Neural progenitor cell (in vitro differentiated cells): ENCODE measurements around the gene PHLDB2. TPM values are rescaled to one million over a fixed set of nuclear protein-coding genes. Genes with fewer than 3 reads are reported as not detected.

Experiments
- DNase-seq: peaks from one replicate; pipeline ENCODE4 v3.0.0-alpha.2; 2016; ENCODE audit warnings: low spot score
- H2AFZ ChIP-seq: fragments of 200-600 bp; sonication (generic); replicated peaks from 2 replicates; pipeline ENCODE4 v1.6.1; 2016; ENCODE audit warnings: antibody characterized with exemption
- H3F3A ChIP-seq: fragments of 200-600 bp; sonication (generic); 2 replicates; pipeline ENCODE4 v1.6.1; 2016; ENCODE audit warnings: antibody characterized with exemption, low read depth
- H3K27ac ChIP-seq: fragments of 200-600 bp; sonication (generic); 2 replicates; pipeline ENCODE4 v1.5.1; 2016; ENCODE audit warnings: mild to moderate bottlenecking
- H3K27me3 ChIP-seq: fragments of 200-600 bp; sonication (generic); 2 replicates; pipeline ENCODE4 v1.6.1; 2016; ENCODE audit warnings: mild to moderate bottlenecking, moderate library complexity
- H3K36me3 ChIP-seq: fragments of 200-600 bp; sonication (generic); 2 replicates; pipeline ENCODE4 v1.5.1; 2016
- H3K4me1 ChIP-seq: fragments of 200-600 bp; sonication (generic); 2 replicates; pipeline ENCODE4 v1.6.1; 2016; ENCODE audit warnings: mixed run types
- H3K4me2 ChIP-seq: fragments of 200-600 bp; sonication (generic); 2 replicates; pipeline ENCODE4 v1.6.1; 2016
- H3K4me3 ChIP-seq: fragments of 200-600 bp; sonication (generic); 2 replicates; pipeline ENCODE4 v1.5.1; 2016
- H3K79me2 ChIP-seq: fragments of 200-600 bp; sonication (generic); 2 replicates; pipeline ENCODE4 v1.6.1; 2016; ENCODE audit warnings: low read depth
- H3K9ac ChIP-seq: fragments of 200-600 bp; sonication (generic); 2 replicates; pipeline ENCODE4 v1.6.1; 2016
- H3K9me3 ChIP-seq: fragments of 200-600 bp; sonication (generic); 2 replicates; pipeline ENCODE4 v1.5.1; 2016; ENCODE audit warnings: low read depth
- H4K20me1 ChIP-seq: fragments of 200-600 bp; sonication (generic); 2 replicates; pipeline ENCODE4 v1.6.1; 2016; ENCODE audit warnings: low read depth
- H3K27ac Mint-ChIP-seq: 3 replicates; pipeline ENCODE4 v1.8.0; 2021; ENCODE audit warnings: mixed read lengths
- H3K27me3 Mint-ChIP-seq: 2 replicates; pipeline ENCODE4 v1.8.0; 2022; ENCODE audit warnings: low read depth, mild to moderate bottlenecking, inconsistent platforms, moderate library complexity, mixed read lengths; ENCODE audit not compliant: insufficient read depth
- H3K36me3 Mint-ChIP-seq: 3 replicates; pipeline ENCODE4 v1.8.0; 2021; ENCODE audit warnings: mixed read lengths
- H3K4me1 Mint-ChIP-seq: 3 replicates; pipeline ENCODE4 v1.8.0; 2021; ENCODE audit warnings: mixed read lengths
- H3K4me3 Mint-ChIP-seq: 3 replicates; pipeline ENCODE4 v1.8.0; 2021; ENCODE audit warnings: mild to moderate bottlenecking, moderate library complexity, mixed read lengths
- H3K9me3 Mint-ChIP-seq: 3 replicates; pipeline ENCODE4 v1.8.0; 2020; ENCODE audit warnings: mixed read lengths
- EZH2 ChIP-seq: fragments of 200-600 bp; sonication (generic); IDR thresholded peaks from 2 replicates; pipeline ENCODE4 v1.6.1; 2017; ENCODE audit warnings: antibody characterized with exemption, mild to moderate bottlenecking, moderate library complexity
- EZH2phosphoT487 ChIP-seq: fragments of 200-600 bp; sonication (generic); IDR thresholded peaks from 2 replicates; pipeline ENCODE4 v1.6.1; 2017; ENCODE audit warnings: antibody characterized with exemption
- total RNA-seq: library from RNA; depleted of rRNA; stranded (reverse); fragments of >200 nt; gene quantifications from 2 replicates; pipeline ENCODE4 v1.2.3, GENCODE V29; 2015; ENCODE audit warnings: low replicate concordance
- TF ChIP-seq, protein P1 (sequence below): fragments of 200-600 bp; sonication (generic); IDR thresholded peaks from 2 replicates; pipeline ENCODE4 v1.5.1; 2017; ENCODE audit warnings: antibody characterized with exemption, mild to moderate bottlenecking

Gene PHLDB2
- total RNA-seq, 1 donor from 2014 or later: 15.9 TPM

- Mint-ChIP-seq H3K27ac (no peak overlapping the region), H3K4me1 (no peaks in the 10 kb centered on the region), H3K36me3 (no peaks in the 10 kb centered on the region), H3K9me3 (no peaks in the 10 kb centered on the region), H3K27me3 (no peaks in the 10 kb centered on the region), H3K4me3 (no peak overlapping the region)
- Histone ChIP-seq H3F3A (peaks cover 6% of the 10 kb centered on the region), H3K4me3 (no peak overlapping the region), H3K79me2 (no peaks in the 10 kb centered on the region), H3K27ac (no peak overlapping the region), H4K20me1 (no peaks in the 10 kb centered on the region), H3K4me1 (no peaks in the 10 kb centered on the region), H3K9ac (no peak overlapping the region), H3K9me3 (no peaks in the 10 kb centered on the region), H2AFZ (no peak overlapping the region), H3K36me3 (no peaks in the 10 kb centered on the region), H3K27me3 (no peaks in the 10 kb centered on the region), H3K4me2 (no peak overlapping the region)
- no peak for DNase-seq
- TF ChIP-seq EZH2 (no peak), EZH2phosphoT487 (no peak)
- TF ChIP-seq, protein P1, sequence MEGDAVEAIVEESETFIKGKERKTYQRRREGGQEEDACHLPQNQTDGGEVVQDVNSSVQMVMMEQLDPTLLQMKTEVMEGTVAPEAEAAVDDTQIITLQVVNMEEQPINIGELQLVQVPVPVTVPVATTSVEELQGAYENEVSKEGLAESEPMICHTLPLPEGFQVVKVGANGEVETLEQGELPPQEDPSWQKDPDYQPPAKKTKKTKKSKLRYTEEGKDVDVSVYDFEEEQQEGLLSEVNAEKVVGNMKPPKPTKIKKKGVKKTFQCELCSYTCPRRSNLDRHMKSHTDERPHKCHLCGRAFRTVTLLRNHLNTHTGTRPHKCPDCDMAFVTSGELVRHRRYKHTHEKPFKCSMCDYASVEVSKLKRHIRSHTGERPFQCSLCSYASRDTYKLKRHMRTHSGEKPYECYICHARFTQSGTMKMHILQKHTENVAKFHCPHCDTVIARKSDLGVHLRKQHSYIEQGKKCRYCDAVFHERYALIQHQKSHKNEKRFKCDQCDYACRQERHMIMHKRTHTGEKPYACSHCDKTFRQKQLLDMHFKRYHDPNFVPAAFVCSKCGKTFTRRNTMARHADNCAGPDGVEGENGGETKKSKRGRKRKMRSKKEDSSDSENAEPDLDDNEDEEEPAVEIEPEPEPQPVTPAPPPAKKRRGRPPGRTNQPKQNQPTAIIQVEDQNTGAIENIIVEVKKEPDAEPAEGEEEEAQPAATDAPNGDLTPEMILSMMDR: no peak
Measured at GRCh38 chr3:111827871-111828270, 31.2 kb upstream of the PHLDB2 start.

DNA sequence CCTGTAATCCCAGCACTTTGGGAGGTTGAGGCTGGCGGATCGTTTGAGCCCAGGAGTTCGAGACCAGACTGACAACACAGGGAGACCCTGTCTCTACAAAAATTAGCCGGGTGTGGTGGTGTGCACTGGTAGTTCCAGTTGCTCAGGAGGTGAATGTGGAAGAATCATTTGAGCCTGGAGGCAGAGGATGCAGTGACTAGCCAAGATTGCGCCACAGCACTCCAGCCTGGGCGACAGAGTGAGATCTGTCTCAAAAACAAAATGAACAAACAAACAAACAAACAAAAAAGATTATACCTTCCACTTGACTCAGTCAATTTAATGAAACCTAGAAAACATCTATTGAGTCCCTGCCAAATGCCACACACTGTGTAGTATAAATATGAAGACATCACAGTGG lies 30.5 kb upstream of the PHLDB2 start:
- DNase-seq: no peak

GRCh38 chr3:111829023-111829422 lies 30.0 kb upstream of the PHLDB2 start:
- H3K27ac ChIP-seq: no peak overlapping the region
- Mint-ChIP-seq H3K36me3 (no peaks in the 10 kb centered on the region), H3K4me3 (no peak overlapping the region), H3K4me1 (no peaks in the 10 kb centered on the region), H3K27me3 (no peaks in the 10 kb centered on the region), H3K9me3 (no peaks in the 10 kb centered on the region), H3K27ac (no peak overlapping the region)
- H4K20me1 ChIP-seq: no peaks in the 10 kb centered on the region
- no peak overlapping the region for H3K4me3 ChIP-seq
- peaks cover 6% of the 10 kb centered on the region for H3F3A ChIP-seq
- no peaks in the 10 kb centered on the region for H3K79me2 ChIP-seq
- no peaks in the 10 kb centered on the region for H3K27me3 ChIP-seq
- H3K36me3 ChIP-seq: no peaks in the 10 kb centered on the region
- no peak overlapping the region for H3K4me2 ChIP-seq
- H3K9ac ChIP-seq: no peak overlapping the region
- H2AFZ ChIP-seq: no peak overlapping the region
- DNase-seq: no peak
- H3K4me1 ChIP-seq: no peaks in the 10 kb centered on the region
- H3K9me3 ChIP-seq: no peaks in the 10 kb centered on the region
- no peak for TF ChIP-seq EZH2
- TF ChIP-seq, protein P1: no peak
- TF ChIP-seq EZH2phosphoT487: no peak

More for the DNA sequence above, 30.5 kb upstream of the PHLDB2 start:
- no peaks in the 10 kb centered on the region for H3K4me1 Mint-ChIP-seq
- TF ChIP-seq EZH2: no peak
- no peak for TF ChIP-seq EZH2phosphoT487
- TF ChIP-seq, protein P1: no peak
- no peak overlapping the region for H3K27ac ChIP-seq
- H3K27me3 ChIP-seq: no peaks in the 10 kb centered on the region
- H3K27ac Mint-ChIP-seq: no peak overlapping the region
- H3K9me3 ChIP-seq: no peaks in the 10 kb centered on the region
- no peaks in the 10 kb centered on the region for H3K4me1 ChIP-seq
- H3F3A ChIP-seq: peaks cover 6% of the 10 kb centered on the region
- no peaks in the 10 kb centered on the region for H3K79me2 ChIP-seq
- no peaks in the 10 kb centered on the region for H4K20me1 ChIP-seq
- H2AFZ ChIP-seq: no peak overlapping the region
- H3K27me3 Mint-ChIP-seq: no peaks in the 10 kb centered on the region
- no peak overlapping the region for H3K4me2 ChIP-seq
- H3K36me3 Mint-ChIP-seq: no peaks in the 10 kb centered on the region
- no peak overlapping the region for H3K9ac ChIP-seq
- no peaks in the 10 kb centered on the region for H3K36me3 ChIP-seq
- no peaks in the 10 kb centered on the region for H3K9me3 Mint-ChIP-seq
- H3K4me3 ChIP-seq: no peak overlapping the region
- H3K4me3 Mint-ChIP-seq: no peak overlapping the region
